Spleen (tissue), 7 donors: ENCODE data around the gene RAB28.

Experiments
- POLR2A ChIP-seq, 3 donors: fragments of 450-650 bp; IDR thresholded peaks; one replicate each; pipeline ENCODE4 v1.5.1; 2017; ENCODE audit warnings: antibody characterized with exemption in 3 of 3, mild to moderate bottlenecking in 1 of 3
- POLR2AphosphoS5 ChIP-seq, 3 donors: sonication (generic); formaldehyde crosslinking; IDR thresholded peaks; one replicate each; pipeline ENCODE4 v1.5.1; 2017; ENCODE audit warnings: antibody characterized with exemption in 3 of 3
- TF ChIP-seq, protein P1 (sequence below), 11 experiments: fragments of 200-600 bp in 7 of 11; fragments of 450-650 bp in 4 of 11; sonication (generic) in 4 of 11; IDR thresholded peaks in 8 of 11; conservative IDR thresholded peaks in 3 of 11; 1 replicate in 7 of 11; 2 replicates in 4 of 11; pipeline versions ENCODE4 v1.4.0 to v1.8.0; 2016 to 2021; ENCODE audit warnings: antibody characterized with exemption in 11 of 11, inconsistent platforms in 4 of 11, mild to moderate bottlenecking in 1 of 11
- donor health status: DM: no; HTN: no; CAD: no; lungs with moderate emphysema.
- donor health status: DM: no; HTN: no; CAD: no.
- donor health status: DM: no; HTN: no; CAD: no.

DNA sequence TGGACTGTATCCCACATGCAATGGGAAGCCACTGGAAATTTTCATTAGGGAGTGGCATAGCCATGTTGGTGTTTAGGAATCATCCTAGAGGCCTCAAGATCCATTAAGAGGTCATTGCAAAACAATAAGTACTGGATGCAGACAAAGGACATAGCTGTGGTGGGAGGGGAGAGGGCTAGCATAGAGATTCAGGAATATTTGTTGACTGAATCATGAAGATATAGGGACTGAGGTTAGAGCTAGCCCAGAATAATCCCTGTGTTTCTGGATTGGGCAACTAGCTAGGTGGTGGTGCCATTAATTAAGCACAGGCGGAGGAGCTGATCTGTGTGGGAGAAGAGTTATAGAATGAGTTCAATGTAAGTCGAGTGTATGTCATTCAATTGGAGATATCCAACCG, 135.0 kb downstream of the RAB28 start:
- TF ChIP-seq, protein P1, sequence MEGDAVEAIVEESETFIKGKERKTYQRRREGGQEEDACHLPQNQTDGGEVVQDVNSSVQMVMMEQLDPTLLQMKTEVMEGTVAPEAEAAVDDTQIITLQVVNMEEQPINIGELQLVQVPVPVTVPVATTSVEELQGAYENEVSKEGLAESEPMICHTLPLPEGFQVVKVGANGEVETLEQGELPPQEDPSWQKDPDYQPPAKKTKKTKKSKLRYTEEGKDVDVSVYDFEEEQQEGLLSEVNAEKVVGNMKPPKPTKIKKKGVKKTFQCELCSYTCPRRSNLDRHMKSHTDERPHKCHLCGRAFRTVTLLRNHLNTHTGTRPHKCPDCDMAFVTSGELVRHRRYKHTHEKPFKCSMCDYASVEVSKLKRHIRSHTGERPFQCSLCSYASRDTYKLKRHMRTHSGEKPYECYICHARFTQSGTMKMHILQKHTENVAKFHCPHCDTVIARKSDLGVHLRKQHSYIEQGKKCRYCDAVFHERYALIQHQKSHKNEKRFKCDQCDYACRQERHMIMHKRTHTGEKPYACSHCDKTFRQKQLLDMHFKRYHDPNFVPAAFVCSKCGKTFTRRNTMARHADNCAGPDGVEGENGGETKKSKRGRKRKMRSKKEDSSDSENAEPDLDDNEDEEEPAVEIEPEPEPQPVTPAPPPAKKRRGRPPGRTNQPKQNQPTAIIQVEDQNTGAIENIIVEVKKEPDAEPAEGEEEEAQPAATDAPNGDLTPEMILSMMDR (IDR thresholded peaks at IDR 0.05 in 8 of 11, conservative IDR thresholded peaks at IDR 0.05 in 3 of 11), result no peak
- TF ChIP-seq POLR2AphosphoS5 (IDR thresholded peaks at IDR 0.05) (no peak), POLR2A (IDR thresholded peaks at IDR 0.05) (no peak)
